ENCODE results near the gene ANKFY1.
"Not testable (repeated sequence)": the region's sequence is repeated elsewhere in the genome, so short reads cannot be mapped to it uniquely, and the experiment has no call there.

The ANKFY1 gene

GRCh38 chr17:4215882-4216570 is 47.8 kb downstream of the ANKFY1 start:
- DNase-seq (ENCODE audit: low read depth) = no peak

- no peak for DNase-seq (ENCODE audit: low read depth)
These were observed 49.6 kb downstream of the ANKFY1 start for GRCh38 chr17:4214157-4214556.

GRCh38 chr17:4209611-4210010 is 54.2 kb downstream of the ANKFY1 start:
- no peak for DNase-seq (ENCODE audit: low read depth)

- DNase-seq (ENCODE audit: low read depth) = peak; percentile 95
These were observed 55.5 kb downstream of the ANKFY1 start for GRCh38 chr17:4208238-4208637.

- no peak for DNase-seq (ENCODE audit: low read depth)
These were observed 56.8 kb downstream of the ANKFY1 start for GRCh38 chr17:4206962-4207361.

GRCh38 chr17:4205917-4206316 is 57.9 kb downstream of the ANKFY1 start:
- no peak for DNase-seq (ENCODE audit: low read depth)

GRCh38 chr17:4204710-4205173 is 59.0 kb downstream of the ANKFY1 start:
- peak; percentile 100 for DNase-seq (ENCODE audit: low read depth)

GRCh38 chr17:4204190-4204589 is 59.6 kb downstream of the ANKFY1 start:
- DNase-seq (ENCODE audit: low read depth) = no peak

GRCh38 chr17:4201226-4201625 is 62.6 kb downstream of the ANKFY1 start:
- DNase-seq (ENCODE audit: low read depth) = peak; percentile 27

- DNase-seq (ENCODE audit: low read depth) = peak; percentile 18
These were observed 63.9 kb downstream of the ANKFY1 start for GRCh38 chr17:4199818-4200402.

GRCh38 chr17:4198995-4199394 is 64.8 kb downstream of the ANKFY1 start:
- no peak for DNase-seq (ENCODE audit: low read depth)

GRCh38 chr17:4195306-4195705 is 68.5 kb downstream of the ANKFY1 start:
- peak; percentile 67 for DNase-seq (ENCODE audit: low read depth)

- no peak for DNase-seq (ENCODE audit: low read depth)
These were observed 69.0 kb downstream of the ANKFY1 start for GRCh38 chr17:4194796-4195195.

GRCh38 chr17:4190791-4191190 is 73.0 kb downstream of the ANKFY1 start:
- not testable (repeated sequence) for DNase-seq (ENCODE audit: low read depth)

- DNase-seq (ENCODE audit: low read depth) = no peak
These were observed 74.5 kb downstream of the ANKFY1 start for GRCh38 chr17:4189280-4189679.

GRCh38 chr17:4188076-4188475 is 75.7 kb downstream of the ANKFY1 start:
- DNase-seq (ENCODE audit: low read depth) = no peak

- no peak for DNase-seq (ENCODE audit: low read depth)
These were observed 76.7 kb downstream of the ANKFY1 start for GRCh38 chr17:4187076-4187475.

- DNase-seq (ENCODE audit: low read depth) = no peak
These were observed 77.4 kb downstream of the ANKFY1 start for GRCh38 chr17:4186357-4186881.

- no peak for DNase-seq (ENCODE audit: low read depth)
These were observed 78.1 kb downstream of the ANKFY1 start for GRCh38 chr17:4185656-4186055.

- no peak for DNase-seq (ENCODE audit: low read depth)
These were observed 79.0 kb downstream of the ANKFY1 start for GRCh38 chr17:4184811-4185210.

- DNase-seq (ENCODE audit: low read depth) = no peak
These were observed 81.7 kb downstream of the ANKFY1 start for GRCh38 chr17:4182043-4182442.

- DNase-seq (ENCODE audit: low read depth) = no peak
These were observed 83.0 kb downstream of the ANKFY1 start for GRCh38 chr17:4180791-4181190.

- DNase-seq (ENCODE audit: low read depth) = no peak
These were observed 84.7 kb downstream of the ANKFY1 start for GRCh38 chr17:4179071-4179470.

GRCh38 chr17:4178651-4179050 is 85.1 kb downstream of the ANKFY1 start:
- DNase-seq (ENCODE audit: low read depth) = no peak

Measured in fibroblast of gingiva (primary cell).